NCI-H1092 (cell line): Measurements from ENCODE around the gene HMX1.

Experiments used
- DNase-seq: peaks from one replicate; lab custom pipeline; 2025; lab: John Stamatoyannopoulos, UW

HMX1 gene

DNA sequence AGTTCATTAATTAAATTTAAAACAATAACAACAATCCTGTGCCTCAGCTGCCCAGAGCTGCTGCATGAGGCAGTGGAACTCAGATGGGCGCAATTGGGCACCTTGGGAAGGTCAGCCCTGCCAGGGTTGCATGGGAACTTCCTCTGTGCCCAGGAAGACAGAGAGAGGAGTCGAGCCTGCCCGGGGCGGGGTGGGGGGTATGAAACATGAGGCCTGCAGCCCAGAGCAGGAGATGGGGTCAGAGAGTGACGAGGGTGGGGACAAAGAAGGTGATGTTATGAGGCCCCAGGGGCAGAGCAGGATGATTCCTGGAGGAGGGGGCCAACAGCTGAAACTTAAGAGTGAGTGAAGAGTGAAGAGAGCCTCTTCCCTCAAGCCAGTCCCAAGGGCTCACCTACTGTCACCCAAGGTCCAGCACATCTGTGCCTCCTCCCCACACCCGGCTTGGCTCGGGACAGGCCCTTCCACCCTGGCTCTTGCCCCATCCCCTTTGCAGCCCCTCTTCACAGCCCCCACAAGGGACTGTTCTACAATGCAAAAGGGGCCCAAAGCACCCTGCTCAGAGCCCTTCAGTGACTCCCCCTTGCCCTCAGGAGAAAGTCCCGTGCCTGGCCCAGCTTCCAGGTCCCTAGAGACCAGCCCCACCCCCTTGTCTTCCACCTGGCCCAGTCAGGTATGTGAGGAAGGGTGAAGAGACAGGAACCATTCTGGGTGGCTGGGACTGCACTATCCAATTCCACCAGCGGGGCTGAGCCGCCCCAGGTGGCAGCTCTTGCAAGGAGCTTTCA lies 31.4 kb downstream of the HMX1 start:
- no peak for DNase-seq

DNA sequence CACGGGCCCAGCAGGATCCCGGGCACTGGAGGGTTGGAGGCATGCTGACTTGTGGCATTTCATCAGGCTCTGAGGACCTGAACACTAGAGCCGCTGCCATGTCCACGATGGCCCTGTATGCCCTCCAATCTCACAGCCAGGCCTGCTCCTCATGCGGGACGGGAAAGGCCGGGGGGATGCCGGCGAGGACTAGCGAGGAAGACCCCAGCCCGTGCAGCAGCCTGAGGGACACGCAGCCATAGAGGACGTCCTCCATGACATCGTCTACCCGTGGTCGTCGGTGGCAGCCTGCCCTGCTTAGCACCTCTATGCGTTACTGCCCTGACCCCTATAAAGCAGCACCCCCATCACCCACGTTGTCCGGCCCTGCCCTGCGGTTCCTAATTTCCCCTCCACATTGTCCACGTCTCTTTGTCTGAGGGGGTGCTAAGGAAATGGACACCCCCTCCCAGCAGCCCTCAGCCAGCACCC lies 32.6 kb downstream of the HMX1 start:
- DNase-seq: no peak

DNA sequence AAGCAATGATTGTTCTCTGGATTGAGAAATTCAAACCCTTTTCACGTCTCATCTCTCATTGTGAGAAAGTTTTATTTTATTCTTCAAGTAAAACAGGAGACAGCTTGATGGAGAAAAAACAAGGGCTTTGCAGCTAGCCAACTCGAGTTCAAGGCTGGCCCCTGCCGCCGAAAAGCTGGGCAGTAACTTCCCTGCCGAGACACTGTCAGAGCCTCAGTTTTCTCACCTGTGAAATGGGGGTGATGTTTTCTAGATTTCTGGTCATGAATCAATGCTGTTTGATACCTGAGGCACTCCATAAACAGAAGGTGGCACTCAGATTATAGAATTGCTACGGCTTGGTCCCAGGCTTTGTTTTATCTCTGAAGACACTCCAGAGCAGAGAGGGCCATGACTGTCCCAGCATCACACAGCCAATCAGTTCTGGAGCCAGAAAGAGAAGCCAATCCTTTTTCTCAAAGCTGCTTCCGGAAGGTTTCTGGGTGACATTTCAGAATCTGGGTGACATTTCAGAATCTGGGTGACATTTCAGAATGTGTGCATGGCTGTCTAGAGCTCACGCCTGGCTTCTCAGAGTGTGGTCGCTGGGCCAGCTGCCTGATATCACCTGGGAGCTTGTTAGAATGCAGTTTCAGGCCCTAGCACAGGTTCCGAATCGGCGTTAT lies 33.2 kb downstream of the HMX1 start:
- DNase-seq: no peak

DNA sequence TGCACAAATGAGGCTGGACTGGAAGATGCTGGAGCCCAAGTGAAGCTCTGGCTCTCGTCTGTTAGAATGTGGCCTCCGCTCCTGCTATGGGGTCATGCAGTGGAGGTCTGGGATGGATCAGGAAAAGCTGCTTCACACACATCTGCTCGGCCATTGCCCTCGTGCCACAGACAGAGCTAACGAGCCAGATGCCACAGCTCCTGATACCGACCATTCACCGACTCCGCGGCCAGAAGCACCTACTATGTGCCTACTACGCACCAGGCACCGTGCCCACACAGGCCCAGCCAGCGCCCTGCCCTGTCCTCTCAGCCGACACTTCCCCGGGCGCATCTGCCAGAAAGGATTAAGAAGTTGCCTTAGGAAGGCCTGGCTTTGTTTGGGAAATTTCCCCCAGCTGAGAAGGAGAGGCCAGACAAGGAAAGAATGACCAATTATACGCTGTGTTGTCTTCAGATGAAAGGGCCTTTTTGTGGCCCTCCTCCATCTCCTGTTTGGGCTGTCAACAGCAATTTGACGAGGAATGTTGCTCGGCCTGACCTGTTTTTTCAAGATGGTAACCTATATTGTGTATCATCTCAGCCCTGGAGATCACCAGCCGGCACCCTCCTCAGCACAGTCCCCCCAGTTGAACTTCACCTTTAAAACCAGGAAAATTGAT lies 34.3 kb downstream of the HMX1 start:
- DNase-seq: no peak

DNA sequence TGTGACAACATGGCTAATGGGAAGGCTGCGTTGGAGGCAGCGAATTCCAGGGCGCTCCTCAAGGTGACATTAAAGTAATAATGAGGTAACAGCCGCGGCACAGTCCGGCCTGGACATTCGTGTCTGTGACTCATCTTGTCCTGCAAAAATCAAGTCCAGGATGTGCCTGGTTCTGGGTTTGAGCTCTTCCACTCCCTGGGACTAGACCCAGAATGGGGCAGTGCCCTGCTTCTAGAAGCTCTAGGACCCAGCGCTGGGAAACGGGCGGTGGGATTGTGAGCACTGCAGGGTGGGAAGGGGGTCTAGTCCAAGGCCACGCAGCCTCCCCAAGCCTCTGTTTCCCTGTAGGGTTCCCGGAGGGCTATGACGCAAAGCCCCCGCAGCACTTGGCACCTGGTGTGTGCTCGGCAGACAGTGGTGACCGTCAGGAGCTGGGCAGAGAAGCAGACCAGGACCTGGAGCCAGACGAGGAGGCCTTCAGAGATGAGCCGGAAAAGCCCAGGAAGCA lies 34.9 kb downstream of the HMX1 start:
- DNase-seq: no peak

DNA sequence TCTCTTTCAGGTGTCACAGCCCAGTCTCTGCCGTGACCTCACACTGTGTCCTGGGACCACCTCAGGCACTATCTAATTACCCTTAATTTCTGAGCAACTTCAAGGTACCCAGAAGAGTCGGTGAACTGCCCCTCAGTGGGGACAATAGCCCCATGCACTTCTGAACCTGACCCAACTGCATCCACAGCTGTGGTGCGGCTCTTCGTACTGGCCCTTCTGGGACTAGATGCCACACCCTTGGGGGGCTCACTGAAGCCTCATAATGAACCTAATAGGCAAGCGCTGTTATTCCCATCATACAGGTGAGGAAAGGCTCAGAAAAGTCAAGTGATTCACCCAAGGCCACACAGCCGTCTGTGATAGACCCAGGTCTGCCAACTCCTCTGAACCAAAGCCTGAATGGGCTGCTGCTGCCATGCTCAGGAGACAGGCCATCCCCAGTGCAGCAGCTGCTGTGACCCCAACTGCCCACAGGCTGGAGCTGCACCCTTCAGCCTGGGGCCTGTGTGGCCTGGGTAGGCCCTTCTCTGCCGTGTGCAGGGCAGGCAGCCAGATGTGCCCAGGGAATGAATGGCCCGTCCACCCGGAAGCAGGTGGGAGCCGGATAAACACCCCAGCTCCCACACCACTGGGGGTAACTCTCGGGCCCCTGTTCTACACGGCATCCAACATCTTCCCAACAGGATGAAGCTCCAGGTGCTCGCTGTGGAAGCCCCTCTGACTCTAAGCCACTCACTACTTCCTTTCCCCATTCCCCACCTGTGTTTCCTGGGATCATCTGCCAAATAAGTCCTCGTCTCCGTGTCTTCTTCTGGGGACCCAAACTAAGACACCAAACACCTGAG lies 35.9 kb downstream of the HMX1 start:
- DNase-seq: no peak

DNA sequence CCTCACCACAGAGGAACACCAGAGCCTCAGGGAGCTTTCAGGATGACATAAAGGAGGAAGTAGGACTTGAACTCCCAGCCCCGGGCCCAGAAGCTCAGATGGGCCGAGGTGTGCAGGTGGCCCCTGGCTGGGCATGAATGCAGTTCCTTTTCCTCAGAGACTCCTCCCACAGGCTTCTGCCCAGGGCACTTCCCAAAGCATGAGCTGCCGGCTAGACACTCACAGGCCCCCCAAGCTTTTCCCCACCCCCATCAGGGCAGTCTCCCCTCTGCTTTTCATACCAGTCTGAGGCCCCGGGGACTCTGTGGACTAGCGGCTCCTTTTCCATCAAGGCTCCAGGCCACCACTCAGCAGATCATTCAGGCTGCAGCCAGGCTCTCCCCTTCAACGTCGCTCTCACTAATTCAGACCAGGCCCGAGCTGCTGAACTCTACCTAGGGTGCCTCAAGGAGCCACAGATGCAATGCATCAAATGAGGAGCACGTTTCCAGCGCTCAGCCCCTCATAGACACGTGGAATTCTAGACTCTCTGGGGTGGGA lies 36.9 kb downstream of the HMX1 start:
- no peak for DNase-seq

DNA sequence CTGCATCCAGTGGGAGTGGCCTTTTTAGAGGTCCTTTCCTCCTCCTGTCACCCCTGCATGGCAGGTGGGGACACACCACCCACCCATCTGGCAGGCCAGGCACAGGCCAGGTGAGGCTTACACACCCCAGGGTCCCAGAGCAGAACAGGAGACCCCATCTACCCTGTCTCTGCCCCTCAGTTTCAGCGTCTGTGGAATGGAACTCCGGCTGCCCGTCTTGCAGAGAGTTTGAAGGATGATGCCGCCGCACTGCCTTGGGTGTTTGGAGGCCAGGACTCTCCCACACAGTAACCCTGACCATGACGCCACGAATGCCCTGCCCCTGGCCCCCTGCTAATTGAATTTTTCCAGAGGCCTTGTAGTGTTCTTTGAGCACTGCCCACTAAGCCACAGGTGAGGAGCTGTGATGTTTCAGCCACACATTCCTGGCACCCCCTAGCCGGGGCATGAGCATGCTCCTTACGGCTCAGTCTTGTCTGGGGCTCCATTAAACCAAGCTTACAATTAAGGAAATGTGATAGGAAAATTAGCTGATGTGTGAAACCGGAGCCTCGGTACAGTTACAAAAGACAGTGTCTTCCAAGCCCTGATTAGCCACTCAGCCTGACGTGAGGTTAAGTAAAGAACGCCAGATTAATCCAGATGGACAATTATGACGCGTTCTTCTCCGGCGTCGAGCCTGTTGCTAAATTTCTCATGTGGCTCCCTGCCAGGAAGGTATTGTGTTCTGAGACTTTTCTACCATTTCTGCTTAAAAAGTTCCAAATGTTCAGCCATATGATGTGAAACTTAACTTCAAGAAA lies 39.3 kb downstream of the HMX1 start:
- DNase-seq: no peak

DNA sequence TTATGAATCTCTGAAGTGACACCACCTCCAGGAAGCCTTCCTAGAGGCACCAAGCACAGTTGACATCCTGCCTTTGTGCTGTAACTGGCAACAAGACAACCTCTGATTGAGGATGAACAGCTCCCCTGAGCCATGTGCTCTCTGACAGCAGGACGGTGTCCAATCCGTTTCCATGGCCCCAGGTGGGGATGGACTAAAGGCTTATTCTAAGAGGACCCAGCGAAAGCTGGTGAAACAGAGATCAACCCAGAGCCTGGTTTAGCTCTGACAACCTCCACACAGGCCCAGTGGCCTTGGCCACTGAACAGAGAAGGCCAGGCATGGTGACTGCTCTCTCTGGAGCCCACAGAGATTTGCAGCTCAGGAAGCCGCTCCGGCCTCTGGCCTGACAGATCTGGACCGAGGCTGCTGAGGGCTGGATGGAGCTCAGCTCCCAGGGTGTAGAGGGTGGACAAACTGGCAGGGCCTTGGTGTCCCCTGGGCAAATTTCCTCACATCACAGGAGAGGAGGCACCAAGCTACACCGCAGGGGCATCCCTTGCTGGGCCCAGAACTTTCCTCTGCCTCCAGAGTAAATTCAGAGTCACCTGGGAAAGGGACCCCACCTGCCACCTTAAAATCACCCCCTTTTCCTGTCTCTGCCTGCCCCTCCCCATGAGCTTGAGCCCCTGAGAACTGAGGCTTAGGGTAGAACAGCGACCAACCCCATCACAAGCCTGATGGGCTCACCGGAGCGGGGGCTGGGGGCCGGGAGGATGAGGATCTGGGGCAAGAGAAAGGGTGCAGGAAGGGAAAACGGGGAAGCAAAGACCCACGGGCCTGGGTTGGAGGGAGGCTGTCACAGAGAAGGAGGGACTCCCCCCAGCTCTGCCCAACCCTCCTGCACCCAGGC lies 40.2 kb downstream of the HMX1 start:
- no peak for DNase-seq

DNA sequence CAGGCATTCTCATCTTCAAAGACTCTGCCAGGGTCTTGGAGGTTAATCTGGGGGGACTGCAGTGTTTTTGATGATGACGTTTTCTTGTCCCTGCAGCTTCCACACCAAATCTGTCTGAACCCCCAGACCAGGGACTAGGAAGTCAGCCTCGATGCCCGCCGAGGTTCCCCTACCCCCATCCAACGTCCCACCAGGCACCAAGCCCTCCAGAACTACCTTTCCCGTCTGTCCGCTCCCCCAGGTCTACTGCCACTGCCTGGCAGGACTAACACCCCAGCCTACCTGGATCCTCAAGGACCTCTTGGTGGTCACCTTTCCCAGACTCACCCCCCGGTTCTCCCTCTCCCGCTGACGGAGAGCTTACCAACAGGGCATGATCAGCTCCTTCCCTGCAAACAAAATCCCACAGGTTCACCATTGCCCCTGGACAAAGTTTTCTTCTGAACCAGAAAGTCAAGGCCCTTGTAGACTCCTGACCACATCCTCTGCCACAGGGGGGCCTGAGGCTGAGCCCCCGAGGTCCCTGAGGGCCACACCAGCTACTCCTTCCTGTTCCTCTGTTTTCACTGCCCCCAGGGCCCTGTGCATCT lies 40.9 kb downstream of the HMX1 start:
- no peak for DNase-seq

DNA sequence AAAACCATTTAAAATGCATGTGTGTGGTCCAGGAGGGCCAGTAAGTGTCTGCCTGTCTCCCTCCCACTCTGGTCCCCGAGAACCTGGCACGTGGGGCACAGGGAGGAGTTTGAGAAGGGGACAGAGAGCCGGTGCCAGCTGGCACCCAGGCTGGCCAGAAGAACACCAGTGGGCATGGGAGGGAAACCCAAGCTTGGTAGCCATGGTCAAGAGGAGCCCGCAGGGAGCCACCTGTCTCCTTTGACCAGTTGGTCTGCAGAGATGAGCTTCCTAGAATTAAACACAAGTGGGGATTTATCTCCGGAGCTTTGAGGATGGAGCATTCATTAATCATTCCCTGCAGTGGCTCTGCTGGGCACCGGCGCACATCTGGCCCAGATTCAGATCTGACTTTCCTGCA lies 41.6 kb downstream of the HMX1 start:
- DNase-seq: no peak

DNA sequence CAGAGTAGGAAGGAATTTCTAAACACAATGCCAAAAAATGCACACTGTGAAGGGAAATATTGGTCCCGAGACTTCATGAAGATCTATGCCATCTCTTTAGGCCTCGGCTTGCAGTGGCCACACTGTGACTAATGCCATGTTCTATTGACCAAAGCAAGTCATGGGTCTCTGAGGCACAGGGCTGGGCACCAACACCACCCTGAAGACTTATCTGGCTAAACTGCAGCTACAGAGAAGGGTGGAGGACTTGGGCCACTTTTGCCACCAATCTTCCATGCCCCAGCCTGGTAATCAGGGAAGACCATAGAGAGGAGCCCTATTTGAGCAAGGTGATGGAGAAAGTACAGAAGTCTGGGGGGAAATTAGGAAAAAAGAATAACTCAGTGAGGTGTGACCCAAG lies 42.1 kb downstream of the HMX1 start:
- DNase-seq: no peak

DNA sequence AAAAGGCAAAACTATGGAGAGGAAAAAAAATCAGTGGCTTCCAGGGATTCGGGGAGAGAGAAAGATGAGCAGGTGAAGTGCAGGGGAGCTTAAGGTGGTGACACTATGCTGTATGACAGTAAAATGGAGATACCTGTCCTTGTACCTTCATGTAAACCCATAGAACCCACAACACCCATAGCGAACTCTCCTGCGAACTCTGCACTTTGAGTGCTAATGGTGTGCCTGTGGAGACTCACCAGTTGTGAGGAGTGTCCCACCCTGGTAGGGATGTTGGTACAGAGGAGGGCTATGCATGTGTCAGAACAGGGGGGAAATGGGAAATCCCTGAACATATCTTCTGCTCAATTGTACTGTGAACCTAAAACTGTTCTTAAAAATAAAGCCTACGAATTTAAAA lies 42.8 kb downstream of the HMX1 start:
- no peak for DNase-seq

DNA sequence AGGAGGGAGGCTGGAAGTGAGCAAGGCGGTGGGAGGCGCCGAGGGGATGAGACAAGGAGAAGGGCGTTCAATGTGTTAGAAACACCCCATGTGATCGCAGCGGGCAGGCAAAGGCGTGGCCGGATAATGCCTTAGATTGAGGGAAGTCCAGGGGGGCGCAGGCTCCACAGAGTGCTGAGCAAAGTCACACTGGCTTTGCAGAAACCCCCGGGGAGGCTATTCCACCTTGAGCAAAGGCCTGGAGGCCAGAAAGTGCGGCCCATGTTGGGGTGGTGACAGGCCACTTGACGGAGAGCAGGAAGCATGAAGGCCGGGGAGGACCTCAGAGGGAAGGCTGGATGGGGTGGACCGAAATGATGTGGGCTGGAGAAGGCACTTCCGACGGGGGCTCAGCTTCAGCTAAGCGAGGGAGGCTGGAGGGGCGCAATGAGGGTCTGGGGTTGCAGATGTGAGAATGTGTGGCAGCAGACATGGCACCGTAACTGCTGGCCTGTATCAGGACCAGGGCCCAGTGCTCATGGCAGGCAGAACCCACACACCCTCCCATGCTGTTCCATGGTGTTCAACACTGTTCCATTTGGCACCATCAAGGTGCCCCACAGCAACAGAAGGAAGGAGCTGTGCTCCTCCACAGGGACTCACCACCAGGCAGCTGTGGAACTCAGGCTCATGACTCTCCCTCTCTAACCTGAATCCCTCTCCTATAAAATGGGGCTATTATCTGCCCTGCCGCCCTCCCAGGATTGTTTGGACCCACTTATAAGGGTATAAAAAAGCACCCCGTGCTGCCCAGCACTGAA lies 50.3 kb downstream of the HMX1 start:
- DNase-seq: no peak

DNA sequence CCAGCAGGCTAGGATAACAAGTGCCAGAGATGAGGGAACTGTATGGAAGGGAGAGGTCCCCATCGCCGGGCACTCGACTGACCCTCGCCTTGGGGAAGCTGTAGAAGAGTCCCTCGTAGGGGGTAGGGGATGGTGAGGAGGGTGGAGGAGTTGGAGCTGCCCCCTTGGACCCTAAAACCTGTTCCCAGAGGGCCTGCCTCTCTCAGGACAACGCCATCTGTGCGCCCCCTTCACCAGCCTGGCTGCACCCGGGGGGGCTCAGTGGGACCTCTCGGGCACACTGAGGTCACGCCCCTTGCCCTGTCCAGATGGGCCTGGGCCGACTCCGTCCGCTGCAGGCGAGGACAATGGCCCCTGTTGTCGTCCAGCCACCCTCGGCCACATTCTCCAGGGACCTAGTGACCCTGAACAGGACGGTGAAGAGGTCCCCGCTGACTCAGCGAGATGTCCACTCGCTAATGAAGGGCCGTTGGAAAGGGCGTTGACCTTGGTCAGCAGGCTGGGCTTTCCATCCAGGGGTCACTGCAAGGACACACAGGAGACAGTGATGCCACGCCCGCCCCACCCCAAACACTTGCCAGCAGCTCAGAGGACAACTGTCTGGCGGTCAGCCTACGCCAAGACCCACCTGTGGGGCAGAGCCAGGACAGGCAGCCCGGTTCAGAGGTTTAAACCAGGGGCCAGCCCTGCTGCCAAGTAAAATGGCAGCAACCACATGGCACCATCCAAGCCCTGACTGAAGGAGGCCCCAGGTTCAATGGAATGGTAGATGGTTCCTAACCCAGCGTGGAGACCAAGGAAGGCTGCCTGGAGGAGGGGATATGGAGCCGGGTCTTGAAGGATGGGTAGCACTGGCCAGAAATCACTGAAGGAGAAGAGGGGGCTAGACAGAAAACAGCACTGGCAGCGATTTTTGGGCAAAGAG lies 51.2 kb downstream of the HMX1 start:
- DNase-seq: no peak

DNA sequence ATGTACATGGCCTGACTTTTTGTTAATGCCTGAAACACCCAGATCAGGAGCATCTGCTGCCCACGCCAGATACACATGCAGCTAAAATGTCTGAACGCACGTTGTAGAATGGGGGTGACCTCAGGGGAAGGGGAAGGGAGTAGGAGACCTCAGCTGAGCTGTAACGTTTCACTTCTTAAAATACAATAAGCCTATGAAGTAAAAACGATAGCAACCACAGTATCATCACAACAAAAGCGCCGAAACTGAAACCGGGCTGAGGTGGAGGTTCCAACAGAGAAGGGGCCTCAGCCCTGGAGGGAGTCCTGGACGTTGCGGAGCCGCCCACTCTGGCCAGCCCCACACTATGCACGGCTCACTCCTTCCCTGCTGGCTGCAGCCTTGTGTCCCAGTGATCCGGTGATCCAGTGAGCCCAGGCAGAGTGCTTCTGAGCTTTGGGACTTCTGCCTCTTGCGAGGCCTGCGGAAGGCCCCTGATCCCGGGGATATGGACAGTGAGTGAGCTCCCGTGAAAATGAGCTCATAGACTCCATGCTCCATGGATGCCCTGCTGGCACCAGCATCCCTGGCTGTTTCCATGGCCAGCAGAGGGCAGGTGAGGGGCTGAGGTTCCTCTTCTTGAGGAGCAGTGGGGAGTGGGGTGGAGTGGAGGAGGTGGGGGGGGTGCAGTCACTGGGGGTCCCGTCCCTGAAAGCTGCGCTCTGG lies 52.0 kb downstream of the HMX1 start:
- DNase-seq: no peak

DNA sequence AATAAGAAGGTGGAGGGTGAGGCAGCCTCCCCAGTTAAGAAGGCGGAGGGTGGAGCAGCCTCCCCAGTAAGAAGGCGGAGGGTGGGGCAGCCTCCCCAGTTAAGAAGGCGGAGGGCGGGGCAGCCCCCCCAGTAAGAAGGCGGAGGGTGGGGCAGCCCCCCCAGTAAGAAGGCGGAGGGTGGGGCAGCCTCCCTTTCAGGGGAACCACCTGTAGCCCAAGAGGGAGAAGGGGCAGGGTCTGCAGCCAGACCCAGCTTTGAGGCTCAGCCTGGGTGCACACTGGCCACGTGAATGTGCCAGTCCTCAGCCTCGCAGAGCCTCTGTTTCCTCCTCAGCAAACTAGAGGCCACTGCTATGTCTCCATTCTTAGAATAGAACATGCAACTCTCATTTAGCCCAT lies 52.6 kb downstream of the HMX1 start:
- no peak for DNase-seq
